GM10248 (cell line): ENCODE data around the gene SKOR1.

Experiments used
- CTCF ChIA-PET: fragments of 300-600 bp; sonication (Branson Sonifier 250); formaldehyde crosslinking; extraction: SDS; loops from one replicate; lab custom pipeline; 2021; ENCODE audit warnings: antibody characterized with exemption; lab: Yijun Ruan, JAX
- POLR2A ChIA-PET: fragments of 350-650 bp; sonication (Branson Sonifier 250); formaldehyde crosslinking; extraction: SDS; loops from one replicate; lab custom pipeline; 2020; ENCODE audit warnings: antibody characterized with exemption; lab: Yijun Ruan, JAX
- DNase-seq: peaks from one replicate; pipeline ENCODE4 v3.0.0; 2012; ENCODE audit errors: extremely low spot score
- CTCF ChIP-seq: IDR thresholded peaks from 2 replicates; pipeline ENCODE4 v1.5.1; 2012; ENCODE audit warnings: mild to moderate bottlenecking, low read depth; ENCODE audit errors: extremely low read depth, missing control alignments, control extremely low read depth

SKOR1 gene

GRCh38 chr15:67824976-67825880, at the start of gene SKOR1:
Gene SKOR1, plus strand, starts transcription at chr15:67825509. Its CDS starts 94 bp downstream, at chr15:67825603.
- DNase-seq, result no peak
- ChIA-PET POLR2A (no interaction called here), CTCF (interaction anchor here (1.0 to 2.3 kb wide), 4 partner anchors 11 to 368 kb away, joined by 3 to 7 read pairs (median 4); no protein-coding TSS in a partner anchor)
- TF ChIP-seq CTCF, result no peak

GRCh38 chr15:67775998-67776397, 49.3 kb upstream of the SKOR1 start:
- no peak for DNase-seq
- ChIA-PET POLR2A (no interaction called here), CTCF (interaction anchor here (1.3 to 1.4 kb wide), 2 partner anchors 12 to 214 kb away, joined by 3 read pairs; no protein-coding TSS in a partner anchor)
- no peak for TF ChIP-seq CTCF

GRCh38 chr15:67776600-67776999, 48.7 kb upstream of the SKOR1 start:
- ChIA-PET CTCF (interaction anchor here (1.3 to 1.4 kb wide), 2 partner anchors 13 to 16 kb away, joined by 3 read pairs; no protein-coding TSS in a partner anchor), POLR2A (no interaction called here)
- no peak for DNase-seq
- no peak for TF ChIP-seq CTCF

GRCh38 chr15:67777071-67777470, 48.2 kb upstream of the SKOR1 start:
- POLR2A ChIA-PET, result no interaction called here
- CTCF ChIA-PET, result interaction anchor here (1.3 to 1.4 kb wide), 2 partner anchors 13 to 16 kb away, joined by 3 read pairs; no protein-coding TSS in a partner anchor
- DNase-seq, result no peak
- TF ChIP-seq CTCF, result no peak

GRCh38 chr15:67777773-67778172, 47.5 kb upstream of the SKOR1 start:
- ChIA-PET POLR2A (no interaction called here), CTCF (interaction anchor here (1.4 kb wide), 1 partner anchor 15 kb away, joined by 3 read pairs; no protein-coding TSS in a partner anchor)
- no peak for DNase-seq
- TF ChIP-seq CTCF, result no peak

GRCh38 chr15:67778968-67779548, 46.3 kb upstream of the SKOR1 start:
- ChIA-PET CTCF (interaction anchor here (1.1 to 1.2 kb wide), 3 partner anchors 12 to 527 kb away, joined by 3 read pairs; no protein-coding TSS in a partner anchor), POLR2A (no interaction called here)
- TF ChIP-seq CTCF, result no peak
- no peak for DNase-seq
